Fibroblast of skin of left biceps (primary cell): Measurements from ENCODE around the gene ATP5PB.

Source experiments
- DNase-seq, 2 experiments: peaks; one replicate each; pipeline ENCODE4 v3.0.0-alpha.2; 2013; ENCODE audit warnings: low read depth in 2 of 2

ATP5PB gene

DNA sequence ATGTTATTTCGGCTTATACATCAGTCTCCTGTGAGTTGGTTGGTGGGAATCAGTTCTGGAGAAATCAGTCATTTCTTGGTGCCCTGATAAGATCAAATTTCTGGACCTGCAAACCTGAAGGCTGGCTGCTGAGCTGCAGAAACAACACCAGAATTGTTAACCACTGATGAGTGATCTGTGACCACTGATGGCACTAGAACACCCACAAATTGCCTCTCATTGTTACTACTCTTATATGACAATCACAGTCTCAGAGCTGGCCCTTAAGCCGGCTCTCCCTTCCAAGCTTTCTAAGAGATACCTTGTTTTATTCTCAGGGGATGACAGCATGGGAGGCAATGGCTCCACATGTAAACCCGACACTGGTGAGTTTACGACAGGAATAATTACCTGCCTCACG lies 26.4 kb downstream of the ATP5PB start:
- DNase-seq: no peak

DNA sequence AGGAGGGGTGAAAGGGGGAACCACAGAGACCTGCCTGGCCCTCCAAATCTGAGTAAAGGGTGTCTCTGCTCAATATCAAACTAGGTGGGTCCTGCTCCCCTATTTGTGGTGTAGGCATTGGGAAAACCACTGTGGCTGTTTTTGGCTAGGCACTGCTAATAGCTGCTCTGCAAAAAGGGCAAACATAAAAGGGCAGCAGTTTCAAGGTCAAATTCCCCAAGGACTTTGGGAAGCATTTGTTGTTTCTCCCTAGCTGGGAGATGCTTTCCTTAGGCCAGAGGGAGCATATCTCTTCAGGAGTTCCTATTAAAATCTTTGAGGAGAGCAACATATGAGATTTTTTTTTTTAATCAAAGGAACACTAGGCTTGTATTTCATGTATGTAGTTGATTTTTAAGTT lies 26.9 kb downstream of the ATP5PB start:
- DNase-seq: no peak

DNA sequence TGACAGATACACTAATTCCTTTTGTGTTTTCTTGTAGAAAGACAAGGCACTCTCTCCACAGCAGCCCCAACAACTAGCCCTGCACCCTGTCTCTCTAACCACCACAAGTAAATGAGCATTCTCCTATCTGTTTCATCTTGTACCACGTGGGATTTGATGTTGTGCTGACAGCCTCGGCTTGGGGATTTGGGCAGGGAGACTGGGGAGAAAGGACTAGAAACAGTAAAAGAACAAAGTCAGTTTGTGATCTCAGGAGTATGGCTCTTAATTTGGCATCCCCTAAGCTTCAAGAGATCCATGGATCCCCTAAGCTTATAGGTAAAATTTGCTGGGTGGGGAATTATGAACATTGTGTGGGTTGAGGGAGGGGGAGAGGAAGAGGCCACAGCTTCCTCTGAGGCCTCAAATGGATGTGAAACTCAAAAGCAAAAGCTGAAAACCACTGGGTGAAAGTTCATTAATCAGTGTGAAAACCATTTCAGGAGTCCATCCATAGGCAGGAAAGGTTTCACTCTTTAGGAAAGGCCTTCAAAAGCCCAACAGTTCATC lies 27.6 kb downstream of the ATP5PB start:
- no peak for DNase-seq

DNA sequence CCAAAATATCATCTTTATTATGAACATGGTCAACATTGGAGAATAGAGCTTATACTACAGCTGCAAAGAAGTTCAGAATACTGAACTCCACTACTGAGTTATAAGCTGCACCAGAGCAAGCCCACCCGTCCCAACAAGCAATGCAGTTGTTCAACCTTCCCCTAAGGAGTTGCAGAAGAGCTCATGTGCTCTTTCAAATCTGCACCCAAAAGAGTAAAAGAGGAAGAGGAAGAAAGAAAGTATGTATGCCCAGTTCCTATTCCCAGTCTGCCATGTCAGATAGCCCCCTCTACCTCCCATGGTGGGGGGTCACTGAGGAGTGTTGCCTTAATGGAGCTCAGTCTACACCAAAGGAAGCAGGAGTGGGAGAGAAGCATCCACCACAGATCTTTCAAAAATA lies 31.4 kb downstream of the ATP5PB start:
- no peak for DNase-seq

DNA sequence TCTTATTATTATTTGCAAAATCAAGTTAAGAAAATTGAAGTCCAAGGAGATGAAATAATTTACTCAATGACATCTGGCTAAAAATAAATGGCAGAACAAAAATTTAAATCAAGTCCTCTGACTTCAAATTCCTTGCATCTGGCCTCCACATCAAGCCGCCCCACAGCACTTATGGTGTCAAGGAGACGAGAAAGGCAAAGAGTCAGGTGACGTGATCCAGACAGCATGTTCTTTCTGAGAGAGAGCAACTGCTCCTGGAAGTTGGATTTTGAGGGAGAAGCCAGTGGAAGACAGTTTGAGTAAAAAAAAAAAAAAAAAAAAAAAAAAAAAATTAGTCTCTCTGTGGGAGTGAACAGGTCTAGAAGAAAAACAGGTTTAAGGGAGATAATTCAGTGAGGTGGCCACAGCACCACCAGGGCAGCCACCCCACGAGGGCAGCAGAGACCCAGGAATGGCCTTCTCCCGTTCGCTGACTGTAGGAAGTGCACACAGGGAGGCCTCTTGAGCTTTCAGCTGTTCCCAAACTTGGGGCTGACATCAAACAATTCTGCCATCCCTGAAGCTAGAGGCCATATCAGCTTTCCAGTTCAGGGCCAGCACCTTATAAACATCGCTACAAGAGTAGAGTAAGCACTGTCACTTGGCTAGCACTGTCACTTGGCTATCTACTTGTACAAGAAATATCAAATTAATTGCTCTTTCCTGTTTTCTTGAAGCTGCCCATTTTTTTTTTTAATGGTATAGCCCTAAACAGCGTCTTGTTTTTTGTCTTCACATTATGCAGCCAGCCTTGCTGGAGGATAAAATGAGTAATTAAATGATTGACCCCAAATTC lies 32.3 kb downstream of the ATP5PB start:
- DNase-seq: no peak

DNA sequence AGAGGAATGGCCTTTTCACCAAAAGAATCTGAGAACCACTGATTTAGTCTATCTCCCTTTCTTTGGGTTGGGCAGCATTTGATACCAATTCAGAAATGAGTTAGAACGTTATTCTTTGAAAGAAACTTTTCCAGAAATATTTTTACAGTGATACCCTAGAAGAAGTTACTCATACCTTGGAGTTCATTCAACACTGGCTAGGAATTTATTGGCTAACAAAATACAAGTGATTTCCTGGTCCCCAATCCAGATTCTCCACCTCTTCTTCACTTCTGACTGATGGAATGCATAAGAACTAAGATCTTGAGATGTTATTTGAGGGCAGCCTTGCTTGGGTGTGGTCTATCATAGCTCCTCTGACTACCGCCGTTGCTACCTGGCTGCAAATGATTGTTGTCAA lies 33.9 kb downstream of the ATP5PB start:
- DNase-seq: no peak

DNA sequence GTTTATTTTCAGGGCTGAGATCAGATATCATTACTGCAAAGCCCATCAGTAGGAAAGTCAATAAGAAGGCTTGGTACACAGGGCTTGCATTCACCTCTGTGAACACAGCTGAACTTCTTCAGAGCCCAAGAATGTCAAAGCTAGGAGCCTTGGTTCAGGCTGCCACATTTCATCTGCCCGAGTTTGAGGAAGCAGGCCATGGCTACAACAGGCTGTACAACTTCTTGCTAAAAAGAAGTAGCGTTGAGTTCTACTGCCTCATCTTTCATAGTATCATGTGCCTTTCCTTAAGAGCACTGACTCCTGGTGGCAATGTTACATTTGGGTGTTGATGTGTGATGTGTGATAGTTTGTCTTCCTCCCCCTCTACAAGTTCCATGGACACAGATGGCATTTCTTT lies 34.6 kb downstream of the ATP5PB start:
- no peak for DNase-seq

DNA sequence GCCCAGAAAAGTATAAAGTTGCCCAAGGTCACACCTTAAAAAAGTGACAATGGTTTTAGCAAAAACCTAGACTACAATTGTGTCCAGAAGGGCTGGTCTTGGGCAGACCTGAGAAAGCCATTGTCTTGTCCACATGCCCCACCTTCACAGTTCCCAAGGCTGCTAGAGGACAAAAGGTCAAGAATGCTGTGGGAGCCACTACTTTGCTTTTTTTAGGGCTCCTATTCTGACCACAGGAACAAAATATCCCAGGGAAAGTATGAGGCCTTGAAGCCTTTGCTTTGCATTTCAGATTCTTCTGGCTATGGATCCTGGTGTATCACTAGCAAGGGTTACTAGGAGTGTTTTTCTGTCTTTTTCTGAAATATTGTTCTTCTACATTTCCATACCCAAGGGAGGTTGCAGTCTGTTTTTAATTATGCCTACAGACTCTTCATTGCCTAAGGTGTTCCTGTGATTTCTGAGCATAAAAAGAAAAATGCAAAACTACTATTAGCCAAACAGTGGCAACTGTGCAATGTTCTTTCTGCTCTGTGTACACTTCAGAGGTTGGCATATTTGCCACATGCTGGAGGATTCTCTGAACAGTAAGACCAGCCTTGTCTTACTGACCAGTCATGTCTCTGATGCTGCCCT lies 35.2 kb downstream of the ATP5PB start:
- DNase-seq: no peak

DNA sequence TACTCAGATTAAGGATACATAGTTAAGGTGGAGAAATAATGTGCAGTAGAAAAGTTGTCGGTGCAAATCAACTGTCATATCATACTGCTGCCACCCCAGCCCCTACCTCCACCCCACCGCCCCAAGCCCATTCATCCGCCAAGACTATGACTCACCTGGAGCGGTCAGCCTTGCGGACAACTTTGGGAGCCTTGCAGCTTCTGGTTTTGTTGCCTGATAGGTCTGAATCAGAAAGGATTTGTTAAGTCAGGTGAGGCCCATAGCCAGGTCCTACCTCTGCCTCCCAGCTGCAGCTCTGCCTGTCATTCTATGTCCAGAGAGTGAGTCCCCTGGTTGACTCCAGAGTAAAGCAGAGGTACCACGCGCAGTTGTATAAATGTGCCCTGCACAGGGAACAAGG lies 37.2 kb downstream of the ATP5PB start:
- DNase-seq: no peak

DNA sequence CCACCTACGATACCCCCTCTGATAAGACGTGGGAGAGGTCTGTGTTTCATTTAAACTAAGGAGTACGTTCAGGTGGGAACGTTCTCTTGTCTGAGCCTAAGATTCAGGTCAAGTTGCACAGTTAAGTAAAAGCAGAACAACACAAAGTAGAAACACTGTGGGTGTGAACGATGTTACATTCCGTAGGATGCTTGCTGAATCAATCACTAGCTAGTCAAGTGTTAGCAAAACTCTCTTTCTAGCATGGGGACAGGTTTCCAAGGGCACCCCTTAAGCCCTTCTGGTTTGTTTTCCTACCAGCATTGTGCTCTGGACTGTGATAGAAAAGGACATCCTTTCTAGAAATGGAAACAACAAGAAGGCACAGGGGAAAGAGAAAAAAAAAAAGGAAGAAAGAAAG lies 37.9 kb downstream of the ATP5PB start:
- no peak for DNase-seq

DNA sequence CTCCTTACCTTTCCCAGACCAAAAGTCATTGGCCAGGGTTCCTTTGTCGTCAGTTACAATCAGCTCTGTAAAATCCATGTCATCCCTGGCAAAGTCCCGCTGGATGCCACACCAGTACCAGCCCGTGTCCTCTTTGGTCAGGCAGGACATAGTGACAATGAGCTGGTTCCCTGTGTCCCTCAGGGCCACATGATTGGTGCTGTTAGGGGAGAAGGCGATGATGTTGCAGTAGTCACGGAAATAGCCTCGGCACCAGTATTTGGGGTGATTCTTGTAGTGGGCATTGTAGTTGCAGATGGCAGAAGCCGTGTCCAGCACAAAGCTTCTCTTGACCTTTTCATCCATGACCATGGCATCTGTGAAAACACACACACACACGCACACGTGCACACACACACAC lies 39.4 kb downstream of the ATP5PB start:
- no peak for DNase-seq

DNA sequence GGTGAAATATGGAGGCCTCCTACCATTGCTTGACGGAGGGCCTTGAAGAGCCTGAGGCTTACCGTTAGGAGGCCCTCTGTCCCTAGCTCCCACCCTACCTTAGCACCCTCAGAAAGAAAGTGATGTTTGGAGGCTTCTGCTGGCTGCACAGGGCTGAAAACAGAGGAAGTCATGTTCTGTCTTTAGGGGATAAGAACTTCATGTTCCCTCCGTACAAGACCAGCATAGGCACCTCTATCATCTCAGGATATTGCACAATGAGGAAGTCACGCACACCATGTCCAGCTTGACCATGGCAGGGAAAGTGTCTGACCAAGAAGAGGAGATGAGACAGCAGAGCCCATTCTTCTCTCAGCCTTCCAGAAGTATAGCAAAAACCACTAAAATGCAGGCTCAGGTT lies 40.3 kb downstream of the ATP5PB start:
- no peak for DNase-seq

DNA sequence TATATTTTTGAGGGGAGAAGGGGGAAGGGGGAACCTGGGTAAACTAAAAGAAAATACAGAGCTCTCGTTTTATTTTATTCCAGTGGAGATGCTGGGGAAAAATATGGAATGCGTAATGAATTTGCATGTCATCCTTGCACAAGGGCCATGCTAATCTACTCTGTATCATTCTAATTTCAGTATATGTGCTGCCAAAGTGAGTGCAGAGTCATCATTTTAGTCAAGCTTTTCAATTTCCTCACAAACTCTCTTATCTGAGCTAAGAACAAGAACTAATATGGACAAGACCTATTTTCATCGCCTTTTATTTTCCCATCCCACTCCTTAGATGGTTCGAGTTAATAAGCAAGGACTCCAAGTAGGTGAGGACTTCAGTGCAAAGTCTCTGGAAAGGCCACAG lies 41.0 kb downstream of the ATP5PB start:
- DNase-seq: no peak

DNA sequence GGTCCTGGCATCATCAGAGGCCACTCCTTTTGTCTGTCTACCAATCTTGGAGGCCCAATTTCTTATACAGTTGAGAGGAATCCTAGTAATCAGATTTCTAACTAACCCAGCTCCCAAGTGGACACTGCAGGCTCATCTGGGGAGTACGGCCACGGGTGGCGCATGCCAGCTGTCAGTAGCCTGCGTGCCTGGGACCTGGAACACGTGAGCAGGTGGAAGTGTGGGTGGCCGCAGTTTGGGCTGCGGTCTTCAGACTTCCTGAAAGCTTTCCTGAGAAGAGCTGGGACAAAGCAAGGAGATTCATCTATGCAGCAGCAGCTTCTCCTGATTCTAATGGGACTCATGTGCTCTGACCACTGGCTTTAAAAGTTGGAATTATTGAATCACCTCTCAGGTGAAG lies 41.8 kb downstream of the ATP5PB start:
- no peak for DNase-seq

DNA sequence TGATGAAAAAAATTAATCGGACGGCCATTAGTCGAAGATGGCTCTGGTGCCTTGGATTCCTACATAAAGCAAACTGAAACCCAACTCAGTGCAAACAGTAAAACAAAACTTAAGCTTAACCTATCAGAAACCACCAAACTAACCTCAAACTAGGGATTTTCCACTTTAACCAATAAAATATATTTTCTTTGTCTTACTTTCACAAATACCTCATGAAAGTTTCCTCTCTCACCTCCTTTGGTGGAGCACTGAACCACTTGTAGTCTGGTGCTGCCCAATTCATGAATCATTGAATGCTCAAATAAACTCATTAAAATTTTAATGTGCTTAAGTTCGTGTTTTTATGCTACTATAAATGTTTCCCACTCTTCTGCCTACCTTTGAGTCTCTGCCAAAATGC lies 47.1 kb downstream of the ATP5PB start:
- DNase-seq: no peak

DNA sequence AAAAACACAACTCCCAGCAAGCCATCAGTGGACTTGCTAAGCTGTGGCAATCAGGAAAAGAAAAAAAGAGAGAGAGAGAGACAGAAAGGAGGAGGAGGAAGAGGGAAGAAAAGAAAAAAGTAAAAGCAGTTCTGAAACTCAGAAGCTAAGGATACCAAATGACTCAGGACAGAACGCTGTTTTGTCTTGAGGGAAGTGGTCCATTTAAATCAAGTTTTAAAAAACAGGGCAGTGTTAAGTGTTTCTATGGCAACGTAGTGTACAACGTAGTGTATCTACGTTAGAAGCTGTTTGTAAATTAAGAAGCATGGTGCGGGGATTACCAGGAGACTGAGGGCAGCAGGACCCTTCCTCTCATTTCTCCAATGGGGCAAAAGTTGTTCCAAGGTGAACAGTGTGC lies 48.3 kb downstream of the ATP5PB start:
- no peak for DNase-seq

DNA sequence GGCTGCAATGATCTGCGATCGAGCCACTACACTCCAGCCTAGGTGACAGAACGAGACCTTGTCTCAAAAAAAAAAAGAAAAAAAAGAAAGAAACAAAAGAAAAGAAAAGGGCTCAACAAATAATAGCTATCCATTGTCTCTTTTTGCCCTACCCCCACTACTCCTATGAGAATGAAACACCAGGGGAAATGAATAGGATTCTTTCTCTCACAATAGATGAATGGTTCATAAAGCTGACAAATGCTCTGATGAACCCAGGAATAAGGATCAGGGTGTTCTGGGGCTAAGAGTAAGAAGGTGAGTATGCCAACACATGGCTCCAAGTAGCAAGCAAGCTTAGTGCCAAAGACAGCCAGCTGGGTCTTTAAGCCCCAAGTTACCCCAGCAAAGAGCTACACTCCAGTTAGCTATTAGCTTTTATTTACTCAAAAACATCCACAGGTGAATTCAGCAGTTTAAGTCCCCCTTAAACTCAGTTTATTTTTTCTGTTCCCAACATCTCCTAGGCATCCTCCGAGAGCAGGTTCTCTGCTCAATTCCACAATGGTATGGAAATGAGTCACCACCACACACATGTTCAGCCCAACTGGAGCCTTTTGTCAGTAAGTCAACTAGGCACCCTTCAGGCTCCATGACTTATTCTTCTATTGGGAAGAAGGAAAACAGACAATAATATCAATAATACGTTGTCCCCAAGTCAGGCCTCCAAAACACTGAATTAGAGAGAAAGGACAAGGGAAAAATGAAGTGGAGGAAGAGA lies 49.9 kb downstream of the ATP5PB start:
- DNase-seq: no peak

DNA sequence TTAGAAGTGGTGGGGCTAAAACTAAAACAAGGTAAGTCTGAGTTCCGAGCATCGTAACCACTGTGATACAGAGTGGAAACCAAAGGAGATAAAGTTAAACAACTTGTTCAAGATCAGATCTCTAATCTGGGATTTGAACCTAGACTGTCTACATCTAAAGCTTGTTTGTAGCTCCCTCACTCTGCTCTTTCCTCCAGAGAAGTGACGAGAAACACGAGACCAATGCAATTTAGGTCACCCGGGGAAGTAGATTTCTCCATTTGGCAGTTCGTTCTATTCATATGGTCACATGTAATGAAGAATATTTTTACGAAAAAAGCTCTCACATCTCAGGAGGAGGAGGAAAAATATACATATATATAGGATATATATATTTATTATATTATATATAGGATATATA lies 52.4 kb downstream of the ATP5PB start:
- DNase-seq: no peak

DNA sequence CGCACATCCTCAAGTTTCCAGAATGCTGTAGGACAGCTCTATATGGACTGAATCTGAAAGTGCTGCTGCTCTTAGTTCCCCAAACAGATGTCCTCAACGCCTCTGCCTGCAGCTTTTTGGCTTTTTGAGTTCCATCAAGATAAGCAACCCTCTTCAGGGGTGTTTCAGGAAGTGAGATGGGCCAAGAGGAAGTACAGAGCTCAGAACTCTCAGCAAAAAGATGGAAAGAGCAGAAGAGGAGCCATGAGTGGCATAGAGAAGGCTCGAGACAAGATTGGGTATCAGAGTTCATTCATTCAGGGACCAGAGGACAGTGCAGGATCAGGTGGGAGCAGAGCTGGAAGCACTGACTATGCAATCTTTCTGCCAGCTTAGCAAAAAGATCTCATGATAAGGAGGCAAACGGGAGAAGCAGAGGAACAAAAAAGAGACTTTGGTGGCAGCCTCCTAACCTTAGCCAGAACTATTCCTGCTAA lies 54.4 kb downstream of the ATP5PB start, which contains the start of the genes ADORA3 and TMIGD3:
Gene ADORA3, minus strand, starts transcription at position 49 of the 476 bp plus-strand sequence. CDS start 279 bp downstream, outside the sequence.
Gene TMIGD3, minus strand, starts transcription at position 49 of the 476 bp plus-strand sequence. CDS start 279 bp downstream, outside the sequence.
- no peak for DNase-seq

DNA sequence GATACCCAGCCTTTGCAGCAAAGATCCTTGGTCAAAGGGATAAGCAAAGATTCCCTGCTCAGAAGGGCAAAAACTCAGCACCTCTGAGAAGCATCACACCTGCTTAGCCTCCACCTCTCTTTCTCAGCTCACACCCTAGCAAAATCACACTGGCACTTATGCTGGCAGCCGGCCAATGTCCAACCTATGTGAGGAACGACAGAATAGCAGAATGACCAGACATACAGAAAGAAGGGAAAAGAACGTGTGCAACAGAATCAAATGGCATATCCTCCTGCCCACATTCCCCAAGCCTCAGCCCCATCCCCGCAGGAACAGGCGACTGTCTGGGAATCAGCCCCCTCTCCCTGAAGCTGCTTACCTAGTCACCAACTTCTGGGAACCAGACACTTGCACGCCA lies 54.8 kb downstream of the ATP5PB start:
- DNase-seq: no peak

DNA sequence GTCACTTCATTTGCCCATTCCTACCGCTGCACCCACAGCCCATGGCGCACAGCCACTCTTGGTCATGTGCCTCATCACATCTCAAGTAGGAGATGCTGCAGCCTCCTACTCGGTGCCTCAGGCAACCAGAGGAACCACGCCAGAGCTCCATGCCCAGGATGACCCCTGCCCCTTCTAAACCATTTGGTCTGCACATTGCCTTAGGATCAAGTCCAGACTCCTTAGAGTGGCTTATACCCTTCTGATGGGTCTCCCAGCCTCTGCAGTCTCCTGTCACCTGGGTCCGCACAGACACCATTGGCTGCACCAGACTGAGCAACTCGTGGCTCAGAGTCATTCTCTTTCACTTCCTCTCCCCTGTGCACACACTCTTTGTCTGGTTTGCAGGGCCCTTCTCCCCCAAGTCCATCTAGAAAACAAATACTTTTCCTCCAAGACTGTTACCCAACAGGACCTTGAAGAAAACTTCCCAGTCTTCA lies 56.4 kb downstream of the ATP5PB start:
- no peak for DNase-seq

DNA sequence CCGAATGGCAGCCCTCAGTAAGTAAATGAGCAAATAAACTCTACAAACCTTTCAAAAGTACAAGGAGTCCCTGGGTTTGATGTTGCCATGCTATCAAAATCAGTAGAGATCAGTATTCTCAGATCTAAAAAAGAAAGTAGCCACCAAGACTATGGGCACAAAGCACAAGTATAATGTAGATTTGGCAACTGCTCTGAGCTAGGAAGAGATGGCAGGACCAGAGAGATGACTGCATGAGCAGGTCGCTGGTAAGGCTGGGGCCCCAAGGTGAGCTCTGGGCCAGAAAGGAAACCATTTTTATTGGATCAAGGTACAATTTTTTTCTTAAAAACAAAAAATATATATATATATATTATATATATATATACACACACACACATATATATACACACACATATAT lies 57.3 kb downstream of the ATP5PB start:
- no peak for DNase-seq
